A549 (cell line): ENCODE measurements around the gene GSG1L.

Experiments
- CBX2 ChIP-seq: fragments of 200-600 bp; sonication (generic); IDR thresholded peaks from 2 replicates; pipeline ENCODE4 v1.6.1; 2016; ENCODE audit warnings: low read depth, mild to moderate bottlenecking, borderline replicate concordance
- POLR2A ChIP-seq: IDR thresholded peaks from 2 replicates; pipeline ENCODE4 v1.6.1; 2012; ENCODE audit warnings: mild to moderate bottlenecking, low read length
- REST ChIP-seq: fragments of 200-600 bp; sonication (generic); IDR thresholded peaks from 2 replicates; pipeline ENCODE4 v1.6.1; 2016; ENCODE audit warnings: antibody characterized with exemption, mild to moderate bottlenecking, moderate library complexity
- SMC3 ChIP-seq: fragments of >200 bp; sonication (Bioruptor Twin); formaldehyde crosslinking; IDR thresholded peaks from 3 replicates; pipeline ENCODE4 v1.6.1; 2018; ENCODE audit warnings: inconsistent platforms
- ZSCAN20 ChIP-seq: fragments of 250-450 bp; sonication (Bioruptor Pico); IDR thresholded peaks from 2 replicates; pipeline ENCODE4 v1.8.0; 2022; ENCODE audit warnings: mild to moderate bottlenecking, moderate library complexity
- TF ChIP-seq, protein P1 (sequence below): fragments of >200 bp; sonication (Bioruptor Twin); formaldehyde crosslinking; IDR thresholded peaks from 3 replicates; pipeline ENCODE4 v1.5.1; 2016

DNA sequence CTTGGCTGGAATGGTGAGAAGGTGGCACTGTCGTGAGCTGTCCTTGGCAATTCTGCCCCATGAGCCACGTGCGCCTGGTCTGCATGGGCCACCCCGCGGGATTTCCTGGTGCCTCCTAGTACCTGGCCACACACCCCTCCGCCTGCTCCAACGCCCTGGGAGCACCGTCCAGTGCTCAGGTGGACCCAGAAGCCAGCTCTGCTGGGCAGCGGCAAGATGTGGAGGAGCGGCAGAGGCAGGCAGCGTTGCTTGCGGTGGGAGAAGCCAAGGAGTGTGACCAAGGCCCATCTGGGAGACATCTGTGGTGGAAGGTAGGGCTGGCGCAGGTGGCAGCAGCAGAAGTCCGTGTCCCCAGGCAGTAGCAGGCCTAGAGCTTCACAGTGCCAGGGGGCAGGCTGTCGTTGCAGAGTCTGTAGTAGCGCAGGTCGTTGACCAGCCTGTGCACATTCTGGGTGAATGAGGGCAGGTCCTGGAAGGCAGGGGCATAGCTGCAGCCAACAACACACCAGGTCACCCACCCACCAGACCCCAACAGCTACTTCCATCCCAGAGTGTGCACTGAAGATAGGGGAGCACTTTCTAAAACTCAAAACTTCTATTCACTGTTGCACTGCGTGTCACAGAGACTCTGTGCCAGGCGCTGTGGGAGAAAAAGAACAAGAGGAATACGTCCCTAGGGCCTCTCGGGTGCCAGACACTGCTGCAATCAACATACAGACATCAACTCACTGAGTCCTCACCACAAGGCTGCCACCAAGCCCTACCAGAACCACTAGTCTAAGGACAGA lies 34.9 kb upstream of the GSG1L start:
- no peak for TF ChIP-seq SMC3
- TF ChIP-seq, protein P1, sequence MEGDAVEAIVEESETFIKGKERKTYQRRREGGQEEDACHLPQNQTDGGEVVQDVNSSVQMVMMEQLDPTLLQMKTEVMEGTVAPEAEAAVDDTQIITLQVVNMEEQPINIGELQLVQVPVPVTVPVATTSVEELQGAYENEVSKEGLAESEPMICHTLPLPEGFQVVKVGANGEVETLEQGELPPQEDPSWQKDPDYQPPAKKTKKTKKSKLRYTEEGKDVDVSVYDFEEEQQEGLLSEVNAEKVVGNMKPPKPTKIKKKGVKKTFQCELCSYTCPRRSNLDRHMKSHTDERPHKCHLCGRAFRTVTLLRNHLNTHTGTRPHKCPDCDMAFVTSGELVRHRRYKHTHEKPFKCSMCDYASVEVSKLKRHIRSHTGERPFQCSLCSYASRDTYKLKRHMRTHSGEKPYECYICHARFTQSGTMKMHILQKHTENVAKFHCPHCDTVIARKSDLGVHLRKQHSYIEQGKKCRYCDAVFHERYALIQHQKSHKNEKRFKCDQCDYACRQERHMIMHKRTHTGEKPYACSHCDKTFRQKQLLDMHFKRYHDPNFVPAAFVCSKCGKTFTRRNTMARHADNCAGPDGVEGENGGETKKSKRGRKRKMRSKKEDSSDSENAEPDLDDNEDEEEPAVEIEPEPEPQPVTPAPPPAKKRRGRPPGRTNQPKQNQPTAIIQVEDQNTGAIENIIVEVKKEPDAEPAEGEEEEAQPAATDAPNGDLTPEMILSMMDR: no peak
- no peak for TF ChIP-seq POLR2A
- no peak for TF ChIP-seq REST
- TF ChIP-seq CBX2: no peak
- no peak for TF ChIP-seq ZSCAN20 (CRISPR knock-in tag)
